Sigmoid colon (tissue), 4 donors: ENCODE data around the gene YPEL5.
"Not testable (repeated sequence)": the region's sequence is repeated elsewhere in the genome, so short reads cannot be mapped to it uniquely, and the experiment has no call there.

Source experiments
- CTCF ChIP-seq, 4 experiments: fragments of 450-650 bp in 3 of 4; fragments of 200-600 bp in 1 of 4; IDR thresholded peaks; one replicate each; pipeline ENCODE4 v1.5.1; 2016 to 2019; ENCODE audit warnings: antibody characterized with exemption in 4 of 4, mild to moderate bottlenecking in 3 of 4, moderate library complexity in 2 of 4
- EP300 ChIP-seq, 4 donors: sonication (generic); formaldehyde crosslinking; IDR thresholded peaks; one replicate each; pipeline ENCODE4 v1.6.1; 2017; ENCODE audit warnings: antibody characterized with exemption in 4 of 4

GRCh38 chr2:30111186-30111585 lies 35.6 kb upstream of the YPEL5 start:
- not testable (repeated sequence) for TF ChIP-seq CTCF, EP300 (IDR thresholded peaks at IDR 0.05)
